A549 (cell line): ENCODE data around the gene SORCS2. TPM values are rescaled to one million over a fixed set of nuclear protein-coding genes. Genes with fewer than 3 reads are reported as not detected.

Source experiments
- ATAC-seq, 2 experiments: fragments of 200-7000 bp in 1 of 2; fragments of >200 bp in 1 of 2; cut with Nextera tagmentation in 1 of 2; cut with Tn5 transposase in 1 of 2; 3 replicates each; pipeline versions ENCODE4 v1.8.0 to v1.9.1; 2018 to 2020; ENCODE audit warnings: mild to moderate bottlenecking in 1 of 2, moderate library complexity in 1 of 2
- CTCF ChIA-PET: fragments of 300-600 bp; sonication (Branson Sonifier 250); formaldehyde crosslinking; extraction: SDS; loops from one replicate; lab custom pipeline; 2021; ENCODE audit warnings: antibody characterized with exemption, inconsistent platforms; lab: Yijun Ruan, JAX
- POLR2A ChIA-PET: fragments of 350-600 bp; formaldehyde crosslinking; extraction: SDS; loops from one replicate; lab custom pipeline; 2021; ENCODE audit warnings: antibody characterized with exemption, inconsistent platforms; lab: Yijun Ruan, JAX
- DNase-seq, 2 experiments: peaks; one replicate each; pipeline versions ENCODE4 v3.0.0 to v3.0.0-alpha.2; 2011 to 2016; ENCODE audit warnings: low read depth in 1 of 2, low spot score in 1 of 2
- FAIRE-seq: peaks from 2 replicates; lab custom pipeline; 2011; peaks lifted over from hg19 to GRCh38; lab: Jason Lieb, UNC
- H3K27ac ChIP-seq, 2 experiments: fragments of >200 bp; sonication (Bioruptor Twin); formaldehyde crosslinking; 3 replicates each; pipeline ENCODE4 v1.5.1; 2016 to 2017
- H3K4me1 ChIP-seq: fragments of >200 bp; sonication (Bioruptor Twin); formaldehyde crosslinking; 3 replicates; pipeline ENCODE4 v1.6.1; 2016
- H3K4me2 ChIP-seq: fragments of >200 bp; sonication (Bioruptor Twin); formaldehyde crosslinking; 3 replicates; pipeline ENCODE4 v1.6.1; 2016
- H3K4me3 ChIP-seq: fragments of >200 bp; sonication (Bioruptor Twin); formaldehyde crosslinking; 3 replicates; pipeline ENCODE4 v1.5.1; 2016
- H3K9me3 ChIP-seq: fragments of >200 bp; sonication (Bioruptor Twin); formaldehyde crosslinking; 3 replicates; pipeline ENCODE4 v1.6.1; 2016
- CBX8 ChIP-seq: fragments of 200-600 bp; sonication (generic); IDR thresholded peaks from 2 replicates; pipeline ENCODE4 v1.6.1; 2016
- CEBPB ChIP-seq, 2 experiments: fragments of >200 bp in 1 of 2; sonication (Bioruptor Twin) in 1 of 2; formaldehyde crosslinking in 1 of 2; IDR thresholded peaks; 2 replicates each; pipeline ENCODE4 v1.6.1; 2012 to 2016
- CHD2 ChIP-seq: fragments of 150-350 bp; IDR thresholded peaks from 2 replicates; pipeline ENCODE4 v1.6.1; 2014; ENCODE audit warnings: low read length; ENCODE audit not compliant: partially characterized antibody
- CHD4 ChIP-seq: fragments of 200-600 bp; sonication (generic); IDR thresholded peaks from 2 replicates; pipeline ENCODE4 v1.6.1; 2016; ENCODE audit warnings: antibody characterized with exemption, mild to moderate bottlenecking, borderline replicate concordance
- EHF ChIP-seq: fragments of 250-450 bp; sonication (Bioruptor Pico); IDR thresholded peaks from 2 replicates; pipeline ENCODE4 v1.5.0; 2020; ENCODE audit warnings: mild to moderate bottlenecking
- EHMT2 ChIP-seq: fragments of 200-600 bp; sonication (generic); IDR thresholded peaks from 2 replicates; pipeline ENCODE4 v1.6.1; 2016; ENCODE audit warnings: antibody characterized with exemption, low read depth, mild to moderate bottlenecking, moderate library complexity
- ELK1 ChIP-seq: fragments of 150-350 bp; IDR thresholded peaks from 2 replicates; pipeline ENCODE4 v1.6.1; 2014; ENCODE audit warnings: low read depth, mild to moderate bottlenecking, low read length
- FOSL2 ChIP-seq, 2 experiments: fragments of 450-650 bp in 1 of 2; fragments of >200 bp in 1 of 2; sonication (Bioruptor Twin) in 1 of 2; formaldehyde crosslinking; IDR thresholded peaks; 2 replicates each; pipeline versions ENCODE4 v1.5.0 to v1.6.1; 2016 to 2020; ENCODE audit warnings: mild to moderate bottlenecking in 1 of 2, moderate library complexity in 1 of 2
- FOXS1 ChIP-seq: fragments of 250-450 bp; sonication (Bioruptor Pico); IDR thresholded peaks from 2 replicates; pipeline ENCODE4 v1.5.0; 2020; ENCODE audit warnings: mild to moderate bottlenecking, moderate library complexity
- HEYL ChIP-seq: fragments of 250-450 bp; sonication (Bioruptor Pico); IDR thresholded peaks from 2 replicates; pipeline ENCODE4 v1.8.0; 2021; ENCODE audit warnings: mild to moderate bottlenecking, moderate library complexity
- JUN ChIP-seq, 2 experiments: fragments of >200 bp; sonication (Bioruptor Twin); formaldehyde crosslinking; IDR thresholded peaks; 2 replicates in 1 of 2; 3 replicates in 1 of 2; pipeline ENCODE4 v1.6.1; 2016 to 2017
- JUNB ChIP-seq: fragments of >200 bp; sonication (Bioruptor Twin); formaldehyde crosslinking; IDR thresholded peaks from 2 replicates; pipeline ENCODE4 v1.6.1; 2016
- KDM5A ChIP-seq: fragments of 200-600 bp; sonication (generic); IDR thresholded peaks from 2 replicates; pipeline ENCODE4 v1.6.1; 2016; ENCODE audit warnings: antibody characterized with exemption, mild to moderate bottlenecking
- PHF8 ChIP-seq: fragments of 200-600 bp; sonication (generic); IDR thresholded peaks from 2 replicates; pipeline ENCODE4 v1.6.1; 2016; ENCODE audit warnings: low read depth, mild to moderate bottlenecking, antibody characterized with exemption, moderate library complexity, borderline replicate concordance
- POLR2A ChIP-seq: IDR thresholded peaks from 2 replicates; pipeline ENCODE4 v1.6.1; 2012; ENCODE audit warnings: mild to moderate bottlenecking, low read length
- POLR2AphosphoS2 ChIP-seq: conservative IDR thresholded peaks from 2 replicates; pipeline ENCODE4 v1.6.1; 2012; ENCODE audit warnings: low read length, improper control_type of control experiment, inconsistent platforms
- RAD21 ChIP-seq, 2 experiments: fragments of >200 bp in 1 of 2; sonication (Bioruptor Twin) in 1 of 2; formaldehyde crosslinking in 1 of 2; IDR thresholded peaks in 1 of 2; conservative IDR thresholded peaks in 1 of 2; 2 replicates in 1 of 2; 3 replicates in 1 of 2; pipeline ENCODE4 v1.6.1; 2012 to 2018; ENCODE audit warnings: inconsistent platforms in 1 of 2
- RCOR1 ChIP-seq: fragments of 150-350 bp; IDR thresholded peaks from 2 replicates; pipeline ENCODE4 v1.6.1; 2014; ENCODE audit warnings: antibody characterized with exemption, low read length, low read depth
- RNF2 ChIP-seq: fragments of 200-600 bp; sonication (generic); IDR thresholded peaks from 2 replicates; pipeline ENCODE4 v1.6.1; 2016; ENCODE audit warnings: low read depth, mild to moderate bottlenecking, antibody characterized with exemption, moderate library complexity, borderline replicate concordance
- SMC3 ChIP-seq: fragments of >200 bp; sonication (Bioruptor Twin); formaldehyde crosslinking; IDR thresholded peaks from 3 replicates; pipeline ENCODE4 v1.6.1; 2018; ENCODE audit warnings: inconsistent platforms
- TFCP2L1 ChIP-seq: fragments of 250-450 bp; sonication (Bioruptor Pico); IDR thresholded peaks from 2 replicates; pipeline ENCODE4 v1.5.0; 2021; ENCODE audit warnings: mild to moderate bottlenecking
- TP53 ChIP-seq: fragments of 250-450 bp; sonication (Bioruptor Pico); IDR thresholded peaks from 2 replicates; pipeline ENCODE4 v1.5.0; 2021; ENCODE audit warnings: mild to moderate bottlenecking, moderate library complexity
- WGBS: methylation state at CpG from one replicate; pipeline ENCODE4 v1.1.6; 2017; ENCODE audit errors: missing lambda C conversion rate; 5-methylcytosine and 5-hydroxymethylcytosine counted together
- polyA plus RNA-seq, 4 experiments: library from polyadenylated mRNA; depleted of rRNA in 3 of 4; stranded (reverse); fragments of >200 nt; fragmentation: RNase III in 1 of 4; extraction: RNeasy Plus Mini Kit Qiagen cat#74134 plus additional on column Dnase treatment in 1 of 4; gene quantifications; 2 replicates in 3 of 4; 3 replicates in 1 of 4; pipeline ENCODE4 v1.2.3, GENCODE V29; 2011 to 2017
- TF ChIP-seq, protein P1 (sequence below): fragments of >200 bp; sonication (Bioruptor Twin); formaldehyde crosslinking; IDR thresholded peaks from 3 replicates; pipeline ENCODE4 v1.6.1; 2016

Gene SORCS2
- polyA plus RNA-seq, 2 of the 4 experiments (the other 2 are of a cell fraction) = 1.4 to 4.6 TPM

DNA sequence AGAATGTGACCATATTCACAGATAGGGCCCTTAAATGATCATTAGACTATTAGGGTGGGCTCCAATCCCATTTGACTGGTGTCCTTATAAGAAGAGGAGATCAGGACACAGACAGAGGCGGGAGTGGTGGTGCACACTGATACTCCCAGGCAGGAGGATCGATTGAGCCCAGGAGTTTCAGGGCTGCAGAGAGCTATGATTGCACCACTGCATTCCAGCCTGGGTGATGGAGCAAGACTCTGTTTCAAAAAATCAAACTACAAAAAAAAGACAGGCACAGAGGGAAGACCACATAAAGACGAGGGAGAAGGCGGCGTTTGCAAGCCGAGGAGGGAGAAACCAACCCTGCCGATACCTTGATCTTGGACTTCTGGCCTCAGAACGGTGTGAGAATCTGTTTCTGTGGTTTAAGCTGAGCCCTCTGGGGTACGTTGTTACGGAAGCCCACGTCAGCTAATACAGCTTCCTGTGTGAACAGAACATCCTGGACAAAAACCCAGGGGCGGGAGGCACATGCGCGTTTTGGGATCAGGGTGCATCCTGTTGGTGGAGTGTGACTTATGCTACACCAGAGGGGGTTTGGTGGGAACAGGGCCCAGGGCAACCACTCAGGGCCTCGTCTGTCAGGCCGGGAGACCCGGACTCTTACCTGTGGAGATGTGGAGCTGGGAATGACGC is 454.2 kb downstream of the SORCS2 start:
- Histone ChIP-seq H3K27ac (no peak overlapping the region), H3K9me3 (peaks cover 15% of the 10 kb centered on the region; the same call in 2 of the 3 replicates), H3K4me1 (peaks cover 13% of the 10 kb centered on the region; the same call in 2 of the 3 replicates), H3K4me3 (no peak overlapping the region), H3K4me2 (no peak overlapping the region)
- no peak for TF ChIP-seq JUN (IDR thresholded peaks at IDR 0.05)
- ChIA-PET CTCF (no interaction called here), POLR2A (no interaction called here)
- no peak for DNase-seq
- no peak for ATAC-seq
- WGBS = 81% methylated on average over 14 of the region's 18 CpGs
- FAIRE-seq = no peak

DNA sequence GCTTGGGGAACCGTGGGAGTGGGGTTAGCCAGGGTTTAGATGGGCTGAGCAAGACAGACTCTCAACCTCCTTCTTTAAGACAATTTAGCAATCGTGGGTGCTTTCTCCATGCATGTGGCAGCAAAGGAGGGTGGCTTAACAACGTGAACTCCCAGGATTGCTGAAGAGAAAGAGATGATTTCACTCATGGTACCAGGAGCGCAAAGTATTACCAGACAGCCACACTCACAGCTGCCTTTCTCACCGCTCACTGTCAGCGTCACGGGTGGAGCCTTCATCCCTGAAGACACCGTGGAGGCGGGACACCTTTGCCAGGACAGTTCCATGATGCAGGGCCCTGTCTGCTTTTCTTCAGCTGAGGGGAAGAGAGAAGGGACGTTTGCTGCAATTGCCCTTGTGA is 454.8 kb downstream of the SORCS2 start:
- CTCF ChIA-PET = no interaction called here
- TF ChIP-seq RAD21 (conservative IDR thresholded peaks at IDR 0.05 in 1 of 2, IDR thresholded peaks at IDR 0.05 in 1 of 2) (no peak), SMC3 (no peak), JUNB (no peak), CBX8 (no peak), CEBPB (IDR thresholded peaks at IDR 0.05) (no peak)
- TF ChIP-seq, all 56 proteins: peak for 0
- FAIRE-seq = no peak
- Histone ChIP-seq H3K4me1 (peaks cover 13% of the 10 kb centered on the region; the same call in 2 of the 3 replicates), H3K4me2 (no peak overlapping the region), H3K4me3 (no peak overlapping the region), H3K9me3 (peaks cover 15% of the 10 kb centered on the region; the same call in 2 of the 3 replicates), H3K27ac (no peak overlapping the region; a peak in 1 of 6 replicates)
- no peak for DNase-seq
- POLR2A ChIA-PET = no interaction called here
- ATAC-seq = no peak
- WGBS = 81% methylated on average over 9 of the region's 10 CpGs

DNA sequence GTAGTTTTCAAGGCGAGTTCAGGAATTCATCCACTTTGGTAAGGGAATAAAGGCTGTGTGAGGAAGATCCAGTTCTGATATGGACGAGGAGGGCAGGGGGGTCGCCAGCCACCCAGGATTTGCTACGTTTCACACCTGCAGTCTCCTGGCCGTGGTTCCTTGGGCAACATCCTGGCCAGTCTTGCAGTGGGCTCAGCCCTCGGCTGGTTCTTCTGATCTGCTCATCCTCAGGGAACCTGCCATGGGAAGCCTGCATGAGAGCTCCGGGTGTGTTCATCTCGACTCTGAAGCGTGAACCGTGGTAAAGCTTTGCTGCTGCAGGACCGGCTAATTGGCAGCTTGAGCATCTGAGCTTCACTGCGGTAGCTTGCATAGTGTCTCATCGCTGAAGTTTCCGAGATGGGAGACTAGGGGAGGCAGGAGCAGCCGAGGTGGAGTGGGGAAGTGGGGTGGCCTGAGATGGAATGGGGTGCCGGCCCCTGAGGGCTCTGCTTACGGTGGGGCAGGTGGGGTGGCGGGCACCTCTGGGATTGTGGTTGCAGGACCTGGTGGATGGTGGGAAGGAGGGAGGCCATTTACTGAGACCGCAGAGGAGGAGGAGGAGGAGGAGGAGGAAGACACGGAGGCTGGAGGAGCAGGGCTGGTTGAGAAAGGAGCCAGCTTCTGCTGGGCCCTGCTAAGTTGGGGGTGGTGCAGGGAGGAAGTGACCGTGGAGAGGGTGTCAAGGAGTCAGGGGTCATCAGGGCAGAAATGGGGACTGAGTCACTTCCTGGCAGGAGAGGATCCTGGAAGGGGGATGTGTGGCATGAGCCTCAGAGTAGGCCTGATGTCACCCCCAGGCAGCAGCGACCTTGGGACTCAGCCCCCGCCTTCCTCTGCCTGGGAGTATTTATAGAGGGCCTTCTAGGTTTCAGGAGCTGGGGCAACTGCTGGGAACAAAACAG is 455.5 kb downstream of the SORCS2 start:
- no peak for FAIRE-seq

GRCh38 chr4:7648544-7649395 is 456.4 kb downstream of the SORCS2 start:
- ChIA-PET POLR2A (no interaction called here), CTCF (no interaction called here)
- DNase-seq (no peak), ATAC-seq (peak; percentile 21 to 26; a peak in 2 of 6 replicates), FAIRE-seq (no peak)
- peaks cover 13% of the 10 kb centered on the region; the same call in 2 of the 3 replicates for H3K9me3 ChIP-seq
- peaks cover 13% of the 10 kb centered on the region; the same call in 2 of the 3 replicates for H3K4me1 ChIP-seq
- no peak overlapping the region for H3K4me3 ChIP-seq
- peak overlapping the region in 1 of 2 experiments; percentile 69; a peak in 3 of 6 replicates for H3K27ac ChIP-seq
- 73% methylated on average over 13 of the region's 23 CpGs for WGBS
- peak overlapping the region; percentile 23; the same call in 1 of the 3 replicates for H3K4me2 ChIP-seq
- TF ChIP-seq RCOR1 = no peak
- no peak for TF ChIP-seq TP53 (CRISPR knock-in tag)
- no peak for TF ChIP-seq FOSL2 (IDR thresholded peaks at IDR 0.05)
- no peak for TF ChIP-seq FOSL2 (CRISPR knock-in tag; IDR thresholded peaks at IDR 0.05)
- no peak for TF ChIP-seq CHD4
- no peak for TF ChIP-seq JUNB
- TF ChIP-seq JUN (IDR thresholded peaks at IDR 0.05) = no peak
- TF ChIP-seq POLR2A = no peak
- TF ChIP-seq, protein P1, sequence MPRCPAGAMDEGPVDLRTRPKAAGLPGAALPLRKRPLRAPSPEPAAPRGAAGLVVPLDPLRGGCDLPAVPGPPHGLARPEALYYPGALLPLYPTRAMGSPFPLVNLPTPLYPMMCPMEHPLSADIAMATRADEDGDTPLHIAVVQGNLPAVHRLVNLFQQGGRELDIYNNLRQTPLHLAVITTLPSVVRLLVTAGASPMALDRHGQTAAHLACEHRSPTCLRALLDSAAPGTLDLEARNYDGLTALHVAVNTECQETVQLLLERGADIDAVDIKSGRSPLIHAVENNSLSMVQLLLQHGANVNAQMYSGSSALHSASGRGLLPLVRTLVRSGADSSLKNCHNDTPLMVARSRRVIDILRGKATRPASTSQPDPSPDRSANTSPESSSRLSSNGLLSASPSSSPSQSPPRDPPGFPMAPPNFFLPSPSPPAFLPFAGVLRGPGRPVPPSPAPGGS = no peak
- no peak for TF ChIP-seq ELK1
- TF ChIP-seq TFCP2L1 (CRISPR knock-in tag) = no peak
- no peak for TF ChIP-seq CHD2
- no peak for TF ChIP-seq EHF
- no peak for TF ChIP-seq FOXS1
- TF ChIP-seq KDM5A = no peak
- TF ChIP-seq RNF2 = no peak
- TF ChIP-seq HEYL = no peak

More for the DNA sequence above, 455.5 kb downstream of the SORCS2 start:
- ChIA-PET POLR2A (no interaction called here), CTCF (no interaction called here)
- H3K27ac ChIP-seq = peak overlapping the region in 1 of 2 experiments; percentile 69; a peak in 3 of 6 replicates
- no peak overlapping the region for H3K4me3 ChIP-seq
- H3K4me1 ChIP-seq = peaks cover 13% of the 10 kb centered on the region; the same call in 2 of the 3 replicates
- peak in 1 of 2 experiments; percentile 32 for DNase-seq
- TF ChIP-seq PHF8 (no peak), POLR2AphosphoS2 (no peak), JUNB (0 out of 2 replicates have a peak, but pooled peaks have one; percentile 12), RCOR1 (no peak), EHMT2 (no peak), FOSL2 (IDR thresholded peaks at IDR 0.05) (no peak), FOSL2 (CRISPR knock-in tag; IDR thresholded peaks at IDR 0.05) (no peak)
- peak overlapping the region; percentile 23; the same call in 1 of the 3 replicates for H3K4me2 ChIP-seq
- ATAC-seq = peak in 1 of 2 experiments; percentile 34; a peak in 2 of 6 replicates
- WGBS = 66% methylated on average over 8 of the region's 23 CpGs
- H3K9me3 ChIP-seq = peaks cover 15% of the 10 kb centered on the region; the same call in 2 of the 3 replicates
